Measurements from ENCODE around the gene FAM20B.

Gene FAM20B

GRCh38 chr1:179115181-179115580, 89.5 kb downstream of the FAM20B start:
- H3K36me3 ChIP-seq (ENCODE audit: control insufficient read depth, insufficient read depth, low read length): peaks cover 9% of the 10 kb centered on the region

GRCh38 chr1:179119513-179119912, 93.8 kb downstream of the FAM20B start:
- Histone ChIP-seq H3K36me3 (ENCODE audit: control insufficient read depth, insufficient read depth, low read length) (peaks cover 3% of the 10 kb centered on the region), H3K9ac (ENCODE audit: low read length) (no peak overlapping the region), H3K27me3 (ENCODE audit: control insufficient read depth, insufficient read depth, low read length) (no peaks in the 10 kb centered on the region), H3K27ac (ENCODE audit: low read depth, low read length) (no peak overlapping the region), H3K4me3 (ENCODE audit: low read length) (no peak overlapping the region), H3K4me1 (ENCODE audit: control insufficient read depth, insufficient read depth, low read length) (no peaks in the 10 kb centered on the region)

More at GRCh38 chr1:179115181-179115580, 89.5 kb downstream of the FAM20B start:
- no peaks in the 10 kb centered on the region for H3K4me1 ChIP-seq (ENCODE audit: control insufficient read depth, insufficient read depth, low read length)
- H3K4me3 ChIP-seq (ENCODE audit: low read length): no peak overlapping the region
- no peaks in the 10 kb centered on the region for H3K27me3 ChIP-seq (ENCODE audit: control insufficient read depth, insufficient read depth, low read length)
- no peak overlapping the region for H3K9ac ChIP-seq (ENCODE audit: low read length)
- no peak overlapping the region for H3K27ac ChIP-seq (ENCODE audit: low read depth, low read length)

GRCh38 chr1:179120736-179121135, 95.0 kb downstream of the FAM20B start:
- Histone ChIP-seq H3K36me3 (ENCODE audit: control insufficient read depth, insufficient read depth, low read length) (peaks cover 3% of the 10 kb centered on the region), H3K27me3 (ENCODE audit: control insufficient read depth, insufficient read depth, low read length) (no peaks in the 10 kb centered on the region), H3K4me1 (ENCODE audit: control insufficient read depth, insufficient read depth, low read length) (no peaks in the 10 kb centered on the region), H3K9ac (ENCODE audit: low read length) (no peak overlapping the region), H3K4me3 (ENCODE audit: low read length) (no peak overlapping the region), H3K27ac (ENCODE audit: low read depth, low read length) (no peak overlapping the region)

DNA sequence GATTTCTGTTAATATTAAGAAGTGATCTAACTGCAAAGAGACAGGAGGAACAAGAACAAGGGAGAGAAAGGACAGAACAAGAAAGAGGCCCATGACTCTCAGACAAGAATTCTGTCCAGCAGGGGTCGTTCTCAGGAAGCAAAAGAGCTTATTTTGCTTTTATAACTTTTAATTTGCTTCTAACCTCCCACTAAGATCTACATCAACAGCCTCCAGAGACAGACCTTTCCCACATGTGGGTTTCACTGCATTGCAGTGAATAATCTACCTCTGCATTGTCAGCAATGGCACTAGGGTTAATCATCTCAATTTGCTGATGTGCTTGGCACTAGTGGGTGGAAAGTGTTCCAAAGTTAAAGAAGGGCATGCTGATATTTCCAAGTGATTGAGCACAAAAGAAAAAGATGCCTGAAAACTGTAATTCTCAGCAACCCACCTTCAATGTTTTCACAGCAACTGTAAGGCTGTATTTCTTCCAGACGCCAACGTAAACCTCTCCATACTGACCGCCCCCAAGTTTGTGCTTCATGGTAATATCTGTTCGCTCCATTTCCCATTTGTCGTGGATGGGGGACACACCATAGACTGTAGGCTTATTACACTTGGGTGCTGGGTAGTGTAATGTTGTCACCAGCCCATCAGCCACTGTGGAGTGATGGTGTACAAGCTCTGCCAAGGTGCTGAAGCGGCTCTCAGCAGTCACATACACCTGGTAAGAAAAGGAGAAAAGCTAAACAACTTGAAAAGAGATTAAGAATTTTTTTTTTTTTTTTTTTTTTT, 95.7 kb downstream of the FAM20B start:
- H3K4me3 ChIP-seq (ENCODE audit: low read length): no peak overlapping the region
- H3K36me3 ChIP-seq (ENCODE audit: control insufficient read depth, insufficient read depth, low read length): peaks cover 3% of the 10 kb centered on the region
- H3K27me3 ChIP-seq (ENCODE audit: control insufficient read depth, insufficient read depth, low read length): no peaks in the 10 kb centered on the region
- H3K4me1 ChIP-seq (ENCODE audit: control insufficient read depth, insufficient read depth, low read length): no peaks in the 10 kb centered on the region
- no peak overlapping the region for H3K27ac ChIP-seq (ENCODE audit: low read depth, low read length)
- H3K9ac ChIP-seq (ENCODE audit: low read length): no peak overlapping the region

- no peak overlapping the region for H3K27ac ChIP-seq (ENCODE audit: low read depth, low read length)
- no peak overlapping the region for H3K9ac ChIP-seq (ENCODE audit: low read length)
- no peaks in the 10 kb centered on the region for H3K36me3 ChIP-seq (ENCODE audit: control insufficient read depth, insufficient read depth, low read length)
- no peak overlapping the region for H3K4me3 ChIP-seq (ENCODE audit: low read length)
- H3K27me3 ChIP-seq (ENCODE audit: control insufficient read depth, insufficient read depth, low read length): no peaks in the 10 kb centered on the region
- H3K4me1 ChIP-seq (ENCODE audit: control insufficient read depth, insufficient read depth, low read length): no peaks in the 10 kb centered on the region
Observed at GRCh38 chr1:179124873-179125272, 99.2 kb downstream of the FAM20B start.

All from rectal smooth muscle tissue (tissue), 1 donor.